ENCODE measurements around the gene RBBP4. TPM values are rescaled to one million over a fixed set of nuclear protein-coding genes. Genes with fewer than 3 reads are reported as not detected.
"Not testable (repeated sequence)": the region's sequence is repeated elsewhere in the genome, so short reads cannot be mapped to it uniquely, and the experiment has no call there.

RBBP4 gene
- total RNA-seq, 1 experiment from 2014 or later = 80.8 TPM

- in situ Hi-C loops (cut with HindIII; ENCODE audit: low pct_unique_long_range_greater_than_20kb, low sequenced_read_pairs) = no loop called here
- DNase-seq (ENCODE audit: low read depth, low spot score) = no peak
These were observed 15.3 kb upstream of the RBBP4 start for GRCh38 chr1:32635508-32636277.

DNA sequence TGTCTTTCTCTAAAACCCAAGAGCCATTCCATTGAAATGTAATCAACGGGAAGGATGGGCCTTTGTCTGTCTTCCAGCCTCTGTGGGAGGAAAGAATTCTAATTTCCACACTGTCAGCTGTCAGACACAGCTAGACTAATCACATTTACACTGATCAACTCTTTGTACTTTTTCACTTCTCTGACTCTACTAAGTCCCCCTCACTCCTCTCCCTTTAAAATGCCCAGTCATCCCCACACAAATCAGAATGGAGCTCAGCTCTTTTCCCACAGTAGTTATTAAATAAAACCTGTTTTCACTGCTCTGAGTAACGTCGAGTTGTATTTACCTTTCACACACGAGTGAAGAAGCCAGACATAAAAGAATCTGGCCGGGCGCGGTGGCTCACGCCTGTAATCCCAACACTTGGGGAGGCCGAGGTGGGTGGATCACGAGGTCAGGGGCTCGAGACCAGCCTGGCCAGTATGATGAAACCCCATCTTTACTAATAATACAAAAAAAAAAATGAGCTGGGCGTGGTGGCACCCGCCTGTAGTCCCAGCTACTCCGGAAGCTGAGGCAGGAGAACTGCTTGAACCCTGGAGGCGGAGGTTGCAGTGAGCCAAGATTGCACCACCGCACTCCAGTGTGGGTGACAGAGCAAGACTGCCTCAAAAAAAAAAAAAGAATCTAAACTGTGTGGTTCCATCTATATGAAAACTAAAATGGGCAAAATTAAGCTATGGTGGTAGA, 13.9 kb upstream of the RBBP4 start:
- no peak for DNase-seq (ENCODE audit: low read depth, low spot score)
- in situ Hi-C loops (cut with HindIII; ENCODE audit: low pct_unique_long_range_greater_than_20kb, low sequenced_read_pairs) = no loop called here

DNA sequence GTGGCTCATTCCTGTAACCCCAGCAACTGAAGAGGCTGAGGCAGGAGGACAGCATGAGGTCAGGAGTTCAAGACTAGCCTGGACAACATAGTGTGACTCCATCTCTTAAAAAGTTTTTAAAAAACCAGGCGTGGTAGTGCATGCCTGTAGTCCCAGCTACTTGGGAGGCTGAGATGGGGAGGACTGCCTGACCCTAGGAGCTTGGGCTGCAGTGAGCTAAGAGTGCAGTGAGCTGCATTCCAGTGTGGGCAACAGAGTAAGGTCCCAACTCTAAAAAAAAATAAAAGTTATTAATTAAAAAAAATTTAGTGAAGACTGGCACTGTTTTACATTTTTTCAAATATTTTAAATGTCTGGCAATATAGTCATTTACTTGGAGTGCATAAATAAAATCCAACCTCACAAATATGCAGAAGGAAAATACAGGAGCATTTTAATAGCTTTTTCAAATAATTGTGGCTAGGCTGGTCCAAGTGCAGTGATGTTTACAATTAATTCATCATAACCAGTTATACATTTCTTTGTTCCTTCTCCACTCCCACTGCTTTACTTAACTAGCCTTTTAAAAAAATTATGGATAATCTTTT, 11.4 kb upstream of the RBBP4 start:
- in situ Hi-C loops (cut with HindIII; ENCODE audit: low pct_unique_long_range_greater_than_20kb, low sequenced_read_pairs) = no loop called here
- DNase-seq (ENCODE audit: low read depth, low spot score) = no peak

DNA sequence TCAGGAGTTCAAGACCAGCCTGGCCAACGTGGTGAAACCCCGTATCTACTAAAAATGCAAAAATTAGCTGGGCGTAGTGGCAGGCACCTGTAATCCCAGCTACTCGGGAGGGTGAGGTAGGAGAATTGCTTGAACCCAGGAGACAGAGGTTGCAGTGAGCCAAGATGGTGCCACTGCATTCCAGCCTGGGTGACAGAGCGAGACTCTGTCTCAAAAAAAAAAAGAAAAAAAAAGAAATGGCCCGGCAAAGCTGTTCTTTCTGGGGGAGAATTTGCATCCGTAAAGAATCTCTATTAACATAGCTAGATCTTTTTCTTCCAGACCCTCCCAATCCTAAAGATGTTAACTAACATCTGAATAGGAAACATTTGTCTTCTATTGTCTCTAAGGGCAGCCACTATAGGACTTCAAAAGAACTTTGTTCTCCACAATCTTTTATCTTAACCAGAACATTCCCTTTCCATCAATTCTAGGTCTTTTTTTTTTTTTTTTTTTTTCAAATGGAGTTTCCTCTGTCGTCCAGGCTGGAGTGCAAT, 8.6 kb upstream of the RBBP4 start:
- in situ Hi-C loops (cut with HindIII; ENCODE audit: low pct_unique_long_range_greater_than_20kb, low sequenced_read_pairs); DNase-seq (ENCODE audit: low read depth, low spot score): not testable (repeated sequence)

DNA sequence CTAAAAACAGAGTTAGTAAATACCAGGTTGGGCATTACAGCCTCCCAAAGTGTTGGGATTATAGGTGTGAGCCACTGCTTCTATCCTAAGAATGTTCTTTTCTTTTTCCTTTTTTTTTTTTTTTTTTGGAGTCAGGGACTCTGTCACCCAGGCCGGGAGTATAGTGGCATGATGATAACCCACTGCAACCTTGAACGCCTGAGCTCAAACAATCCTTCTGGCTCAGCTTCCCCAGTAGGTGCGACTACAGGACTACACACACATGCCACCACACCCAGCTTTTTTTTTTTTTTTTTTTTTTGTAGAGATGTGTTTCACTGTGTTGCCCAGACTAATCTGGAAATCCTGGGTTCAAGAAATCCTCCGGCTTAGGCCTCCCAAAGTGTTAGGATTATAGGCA, 6.6 kb upstream of the RBBP4 start:
- in situ Hi-C loops (cut with HindIII; ENCODE audit: low pct_unique_long_range_greater_than_20kb, low sequenced_read_pairs) = no loop called here
- DNase-seq (ENCODE audit: low read depth, low spot score) = no peak

DNA sequence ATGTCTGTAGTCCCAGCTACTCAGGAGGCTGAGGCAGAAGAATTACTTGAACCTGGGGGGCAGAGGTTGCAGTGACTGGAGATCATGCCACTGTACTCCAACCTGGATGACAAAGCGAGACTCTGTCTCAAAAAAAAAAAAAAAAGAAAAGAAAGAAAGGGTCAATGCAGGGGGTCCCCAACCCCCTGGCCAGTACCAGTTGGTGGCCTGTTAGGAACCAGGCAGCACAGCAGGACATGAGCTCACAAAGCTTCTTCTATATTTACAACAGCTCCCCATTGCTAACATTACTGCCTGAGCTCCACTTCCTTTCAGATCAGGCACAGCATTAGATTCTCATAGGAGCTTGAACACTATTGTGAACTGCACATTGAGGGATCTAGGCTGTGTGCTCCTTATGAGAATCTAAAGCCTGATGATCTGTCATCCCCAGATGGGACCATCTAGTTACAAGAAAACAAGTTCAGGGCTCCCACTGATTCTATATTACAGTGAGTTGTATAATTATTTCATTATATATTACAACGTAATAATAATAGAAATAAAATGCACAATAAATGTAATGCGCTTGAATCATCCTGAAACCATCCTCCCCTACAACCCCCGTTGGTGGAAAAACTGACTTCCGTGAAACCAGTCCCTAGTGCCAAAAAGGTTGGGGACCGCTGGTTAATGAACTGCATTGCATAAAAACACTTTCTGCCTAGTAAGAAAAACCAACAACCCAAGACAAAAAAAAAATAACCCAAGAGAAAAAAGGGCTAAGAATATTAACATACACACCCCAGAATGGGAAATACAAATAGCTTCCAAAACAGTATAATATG, 3.5 kb upstream of the RBBP4 start:
- no peak for DNase-seq (ENCODE audit: low read depth, low spot score)
- in situ Hi-C loops (cut with HindIII; ENCODE audit: low pct_unique_long_range_greater_than_20kb, low sequenced_read_pairs) = no loop called here

GRCh38 chr1:32650248-32650751, 708 bp upstream of the RBBP4 start, which contains the start of gene ZBTB8OS:
Gene ZBTB8OS, minus strand, starts transcription at chr1:32650550. Its CDS starts 21 bp downstream, at chr1:32650529.
- peak; percentile 92 for DNase-seq (ENCODE audit: low read depth, low spot score)
- in situ Hi-C loops (cut with HindIII; ENCODE audit: low pct_unique_long_range_greater_than_20kb, low sequenced_read_pairs) = no loop called here

- DNase-seq (ENCODE audit: low read depth, low spot score) = no peak
- in situ Hi-C loops (cut with HindIII; ENCODE audit: low pct_unique_long_range_greater_than_20kb, low sequenced_read_pairs) = no loop called here
These were observed 559 bp downstream of the RBBP4 start for GRCh38 chr1:32651461-32652073.

GRCh38 chr1:32652244-32652962, 1.4 kb downstream of the RBBP4 start:
- DNase-seq (ENCODE audit: low read depth, low spot score) = no peak
- in situ Hi-C loops (cut with HindIII; ENCODE audit: low pct_unique_long_range_greater_than_20kb, low sequenced_read_pairs) = no loop called here

- no peak for DNase-seq (ENCODE audit: low read depth, low spot score)
- in situ Hi-C loops (cut with HindIII; ENCODE audit: low pct_unique_long_range_greater_than_20kb, low sequenced_read_pairs) = no loop called here
These were observed 8.6 kb downstream of the RBBP4 start for GRCh38 chr1:32659581-32659980.

GRCh38 chr1:32665915-32666314, 14.9 kb downstream of the RBBP4 start:
- DNase-seq (ENCODE audit: low read depth, low spot score) = no peak
- in situ Hi-C loops (cut with HindIII; ENCODE audit: low pct_unique_long_range_greater_than_20kb, low sequenced_read_pairs) = no loop called here

DNA sequence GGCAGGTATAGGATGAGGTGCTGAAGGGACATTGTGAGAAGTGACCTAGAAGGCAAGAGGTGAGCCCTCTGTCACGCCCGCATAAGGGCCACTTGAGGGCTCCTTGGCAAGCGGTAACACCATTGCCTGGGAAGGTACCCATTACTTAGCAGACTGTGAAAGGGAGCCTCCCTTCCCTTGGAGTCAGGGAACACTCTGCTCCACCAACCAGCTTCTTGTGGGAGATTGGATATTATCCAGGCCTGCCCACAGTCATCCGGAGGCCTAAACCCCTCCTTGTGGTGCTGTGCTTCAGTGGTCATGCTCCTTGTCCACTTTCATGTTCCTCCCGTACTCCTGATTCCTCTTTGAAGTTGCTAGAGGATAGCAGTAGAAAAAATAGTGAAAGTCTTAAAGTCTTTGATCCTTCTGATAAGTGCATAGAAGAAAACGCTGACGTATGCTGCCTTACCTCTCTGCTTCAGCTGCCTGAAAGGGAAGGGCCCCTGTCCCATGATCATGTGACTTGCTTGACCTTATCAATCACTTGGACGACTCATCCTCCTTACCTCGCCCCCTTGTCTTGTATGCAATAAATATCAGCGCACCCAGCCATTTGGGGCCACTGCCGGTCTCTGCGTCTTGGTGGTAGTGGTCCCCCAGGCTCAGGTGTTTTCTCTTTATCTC, 16.0 kb downstream of the RBBP4 start:
- in situ Hi-C loops (cut with HindIII; ENCODE audit: low pct_unique_long_range_greater_than_20kb, low sequenced_read_pairs) = no loop called here
- DNase-seq (ENCODE audit: low read depth, low spot score) = no peak

DNA sequence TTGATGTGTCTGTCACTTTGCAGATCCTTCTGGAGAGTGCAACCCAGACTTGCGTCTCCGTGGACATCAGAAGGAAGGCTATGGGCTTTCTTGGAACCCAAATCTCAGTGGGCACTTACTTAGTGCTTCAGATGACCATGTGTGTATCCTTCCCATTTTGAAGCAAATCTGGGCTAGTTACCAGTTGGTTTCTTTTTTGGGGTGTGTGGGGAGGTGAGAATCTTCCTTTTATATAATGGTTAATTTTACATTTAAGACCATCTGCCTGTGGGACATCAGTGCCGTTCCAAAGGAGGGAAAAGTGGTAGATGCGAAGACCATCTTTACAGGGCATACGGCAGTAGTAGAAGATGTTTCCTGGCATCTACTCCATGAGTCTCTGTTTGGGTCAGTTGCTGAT, 17.7 kb downstream of the RBBP4 start:
- DNase-seq (ENCODE audit: low read depth, low spot score); in situ Hi-C loops (cut with HindIII; ENCODE audit: low pct_unique_long_range_greater_than_20kb, low sequenced_read_pairs): not testable (repeated sequence)

DNA sequence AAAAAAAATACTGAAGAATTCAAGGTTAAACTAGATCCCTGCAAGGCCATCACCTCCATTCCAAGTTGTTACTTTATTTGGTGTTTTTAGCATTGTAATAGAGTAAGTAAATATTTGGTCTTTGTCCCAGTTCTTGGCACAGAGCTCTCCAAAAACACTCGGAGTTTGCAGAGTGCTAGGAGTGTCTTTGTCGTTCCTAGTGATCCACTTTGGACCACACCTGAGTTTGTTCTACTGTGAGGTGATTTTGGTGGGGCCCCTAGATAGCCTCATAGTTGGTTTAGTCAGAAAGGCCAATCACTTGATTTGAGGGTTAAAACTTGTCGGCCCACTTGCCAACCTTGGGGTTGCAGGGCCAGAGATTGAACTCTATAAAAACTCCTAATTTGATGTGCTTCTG, 25.9 kb downstream of the RBBP4 start:
- DNase-seq (ENCODE audit: low read depth, low spot score) = no peak
- in situ Hi-C loops (cut with HindIII; ENCODE audit: low pct_unique_long_range_greater_than_20kb, low sequenced_read_pairs) = no loop called here

DNA sequence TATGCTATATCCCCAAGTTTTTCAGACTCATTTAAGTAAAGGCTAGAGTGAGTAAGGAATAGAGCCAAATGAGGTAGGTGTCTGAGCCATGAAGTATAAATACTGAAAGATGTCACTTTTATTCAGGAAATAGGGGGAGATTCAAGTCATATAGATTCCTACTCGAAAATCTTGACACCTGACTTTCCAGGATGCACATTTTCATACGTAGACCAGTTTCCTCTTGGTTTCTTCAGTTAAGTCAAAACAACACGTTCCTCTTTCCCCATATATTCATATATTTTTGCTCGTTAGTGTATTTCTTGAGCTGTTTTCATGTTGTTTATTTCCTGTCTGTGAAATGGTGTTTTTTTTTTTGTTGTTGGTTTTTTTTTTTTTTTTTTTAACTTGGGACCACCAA, 29.0 kb downstream of the RBBP4 start:
- DNase-seq (ENCODE audit: low read depth, low spot score); in situ Hi-C loops (cut with HindIII; ENCODE audit: low pct_unique_long_range_greater_than_20kb, low sequenced_read_pairs): not testable (repeated sequence)

DNA sequence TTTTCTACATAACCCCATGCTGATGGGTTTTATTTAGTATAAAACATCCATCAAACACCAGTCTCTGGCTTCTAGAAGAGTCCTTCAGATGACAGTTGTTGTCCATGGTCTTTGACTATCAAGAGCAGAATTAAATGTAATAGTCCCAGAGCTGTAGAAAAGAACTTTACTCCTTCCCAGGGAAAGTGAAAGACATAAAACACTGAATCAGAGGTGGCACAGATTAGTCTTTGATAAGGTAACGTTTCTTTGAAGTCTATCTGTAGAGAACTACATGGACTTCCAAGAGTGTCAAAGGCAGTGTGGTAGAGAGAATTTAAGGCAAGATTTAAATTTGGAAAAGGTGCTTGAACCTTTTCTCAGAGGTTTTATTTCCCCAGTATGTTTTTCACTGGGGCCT, 29.6 kb downstream of the RBBP4 start:
- in situ Hi-C loops (cut with HindIII; ENCODE audit: low pct_unique_long_range_greater_than_20kb, low sequenced_read_pairs) = no loop called here
- DNase-seq (ENCODE audit: low read depth, low spot score) = no peak

Data from SK-MEL-5 (cell line).